ENCODE data around the gene ARHGAP26.

GRCh38 chr5:143234162-143234842, 464.1 kb downstream of the ARHGAP26 start:
- TF ChIP-seq, protein P1, sequence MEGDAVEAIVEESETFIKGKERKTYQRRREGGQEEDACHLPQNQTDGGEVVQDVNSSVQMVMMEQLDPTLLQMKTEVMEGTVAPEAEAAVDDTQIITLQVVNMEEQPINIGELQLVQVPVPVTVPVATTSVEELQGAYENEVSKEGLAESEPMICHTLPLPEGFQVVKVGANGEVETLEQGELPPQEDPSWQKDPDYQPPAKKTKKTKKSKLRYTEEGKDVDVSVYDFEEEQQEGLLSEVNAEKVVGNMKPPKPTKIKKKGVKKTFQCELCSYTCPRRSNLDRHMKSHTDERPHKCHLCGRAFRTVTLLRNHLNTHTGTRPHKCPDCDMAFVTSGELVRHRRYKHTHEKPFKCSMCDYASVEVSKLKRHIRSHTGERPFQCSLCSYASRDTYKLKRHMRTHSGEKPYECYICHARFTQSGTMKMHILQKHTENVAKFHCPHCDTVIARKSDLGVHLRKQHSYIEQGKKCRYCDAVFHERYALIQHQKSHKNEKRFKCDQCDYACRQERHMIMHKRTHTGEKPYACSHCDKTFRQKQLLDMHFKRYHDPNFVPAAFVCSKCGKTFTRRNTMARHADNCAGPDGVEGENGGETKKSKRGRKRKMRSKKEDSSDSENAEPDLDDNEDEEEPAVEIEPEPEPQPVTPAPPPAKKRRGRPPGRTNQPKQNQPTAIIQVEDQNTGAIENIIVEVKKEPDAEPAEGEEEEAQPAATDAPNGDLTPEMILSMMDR (IDR thresholded peaks at IDR 0.05 in 8 of 11, conservative IDR thresholded peaks at IDR 0.05 in 3 of 11), result no peak
- TF ChIP-seq POLR2A (IDR thresholded peaks at IDR 0.05) (no peak), POLR2AphosphoS5 (IDR thresholded peaks at IDR 0.05) (no peak)
